Ishikawa (cell line): ENCODE data around the gene MICAL3.

ENCODE experiments used
- CEBPB ChIP-seq: IDR thresholded peaks from 2 replicates; pipeline ENCODE4 v1.6.1; 2012
- EP300 ChIP-seq: IDR thresholded peaks from 2 replicates; pipeline ENCODE4 v1.6.1; 2012; ENCODE audit warnings: borderline replicate concordance
- TAF1 ChIP-seq: IDR thresholded peaks from 2 replicates; pipeline ENCODE4 v1.6.1; 2012; ENCODE audit warnings: low read depth, mild to moderate bottlenecking
- TF ChIP-seq, protein P1 (sequence below): IDR thresholded peaks from 2 replicates; pipeline ENCODE4 v1.6.1; 2012; ENCODE audit warnings: low read depth, mild to moderate bottlenecking

DNA sequence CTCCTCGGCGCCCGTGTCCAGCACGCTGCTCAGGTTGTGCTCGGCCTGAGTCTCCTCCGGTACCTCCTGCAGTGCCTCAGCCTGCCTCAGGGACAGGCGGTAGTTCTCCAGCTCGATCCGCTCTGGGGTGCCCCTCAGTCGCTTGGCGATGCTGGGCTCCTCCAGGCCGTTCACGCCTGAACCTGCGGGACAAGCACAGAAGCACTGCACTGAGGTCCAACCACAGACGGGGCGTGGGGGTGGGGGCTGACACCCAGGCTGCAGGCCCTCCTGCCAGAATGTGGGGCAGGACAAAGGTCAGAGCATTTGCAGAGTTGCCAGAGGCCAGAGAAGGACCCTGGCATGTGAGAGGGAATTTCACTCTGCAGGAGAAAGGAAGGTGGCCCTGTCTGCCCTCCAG, 182.5 kb downstream of the MICAL3 start:
- TF ChIP-seq, protein P1, sequence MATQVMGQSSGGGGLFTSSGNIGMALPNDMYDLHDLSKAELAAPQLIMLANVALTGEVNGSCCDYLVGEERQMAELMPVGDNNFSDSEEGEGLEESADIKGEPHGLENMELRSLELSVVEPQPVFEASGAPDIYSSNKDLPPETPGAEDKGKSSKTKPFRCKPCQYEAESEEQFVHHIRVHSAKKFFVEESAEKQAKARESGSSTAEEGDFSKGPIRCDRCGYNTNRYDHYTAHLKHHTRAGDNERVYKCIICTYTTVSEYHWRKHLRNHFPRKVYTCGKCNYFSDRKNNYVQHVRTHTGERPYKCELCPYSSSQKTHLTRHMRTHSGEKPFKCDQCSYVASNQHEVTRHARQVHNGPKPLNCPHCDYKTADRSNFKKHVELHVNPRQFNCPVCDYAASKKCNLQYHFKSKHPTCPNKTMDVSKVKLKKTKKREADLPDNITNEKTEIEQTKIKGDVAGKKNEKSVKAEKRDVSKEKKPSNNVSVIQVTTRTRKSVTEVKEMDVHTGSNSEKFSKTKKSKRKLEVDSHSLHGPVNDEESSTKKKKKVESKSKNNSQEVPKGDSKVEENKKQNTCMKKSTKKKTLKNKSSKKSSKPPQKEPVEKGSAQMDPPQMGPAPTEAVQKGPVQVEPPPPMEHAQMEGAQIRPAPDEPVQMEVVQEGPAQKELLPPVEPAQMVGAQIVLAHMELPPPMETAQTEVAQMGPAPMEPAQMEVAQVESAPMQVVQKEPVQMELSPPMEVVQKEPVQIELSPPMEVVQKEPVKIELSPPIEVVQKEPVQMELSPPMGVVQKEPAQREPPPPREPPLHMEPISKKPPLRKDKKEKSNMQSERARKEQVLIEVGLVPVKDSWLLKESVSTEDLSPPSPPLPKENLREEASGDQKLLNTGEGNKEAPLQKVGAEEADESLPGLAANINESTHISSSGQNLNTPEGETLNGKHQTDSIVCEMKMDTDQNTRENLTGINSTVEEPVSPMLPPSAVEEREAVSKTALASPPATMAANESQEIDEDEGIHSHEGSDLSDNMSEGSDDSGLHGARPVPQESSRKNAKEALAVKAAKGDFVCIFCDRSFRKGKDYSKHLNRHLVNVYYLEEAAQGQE = no peak
- TF ChIP-seq CEBPB (no peak), TAF1 (no peak), EP300 (no peak)
